Tibial artery (tissue), 4 donors: ENCODE results near the gene MORN2.

Source experiments
- DNase-seq, 2 donors: peaks; one replicate each; pipeline ENCODE4 v3.0.0-alpha.2; 2019
- H3K27ac ChIP-seq, 2 donors: fragments of 200-600 bp; sonication (generic) in 1 of 2; 1 replicate in 1 of 2; 2 replicates in 1 of 2; pipeline ENCODE4 v1.5.1; 2018 to 2019; ENCODE audit warnings: mild to moderate bottlenecking in 1 of 2
- H3K27me3 ChIP-seq, 2 donors: fragments of 200-600 bp; sonication (generic) in 1 of 2; one replicate each; pipeline versions ENCODE4 v1.5.1 to v1.6.0; 2016 to 2019
- H3K36me3 ChIP-seq, 3 donors: fragments of 200-600 bp; sonication (generic) in 2 of 3; one replicate each; pipeline ENCODE4 v1.5.1; 2016 to 2019; ENCODE audit warnings: mild to moderate bottlenecking in 2 of 3
- H3K4me1 ChIP-seq, 4 donors: fragments of 200-600 bp; sonication (generic) in 2 of 4; 1 replicate in 3 of 4; 2 replicates in 1 of 4; pipeline ENCODE4 v1.5.1; 2016 to 2019
- H3K4me3 ChIP-seq, 2 donors: fragments of 200-600 bp; sonication (generic) in 1 of 2; 1 replicate in 1 of 2; 2 replicates in 1 of 2; pipeline ENCODE4 v1.5.1; 2018 to 2019; ENCODE audit warnings: mild to moderate bottlenecking in 2 of 2
- H3K9me3 ChIP-seq, 3 donors: fragments of 200-600 bp; sonication (generic) in 1 of 3; one replicate each; pipeline ENCODE4 v1.5.1; 2016 to 2019
- CTCF ChIP-seq, 2 experiments: fragments of 200-600 bp in 1 of 2; fragments of 450-650 bp in 1 of 2; IDR thresholded peaks; one replicate each; pipeline ENCODE4 v1.5.1; 2017 to 2019; ENCODE audit warnings: antibody characterized with exemption in 2 of 2, mild to moderate bottlenecking in 1 of 2, moderate library complexity in 1 of 2
- intact Hi-C: fragments of 100-400 bp; cut with DNase I; formaldehyde crosslinking; loops from one replicate; pipeline ENCODE4 v1.15.0; 2023; ENCODE audit warnings: low total_unique reads

Gene MORN2

GRCh38 chr2:38889575-38889974 is 13.8 kb downstream of the MORN2 start, which contains the start of gene ARHGEF33:
Gene ARHGEF33, plus strand, starts transcription at chr2:38889875. Its CDS starts 29,573 bp downstream, at chr2:38919448.
- Histone ChIP-seq H3K4me1 (no peaks in the 10 kb centered on the region), H3K27me3 (no peaks in the 10 kb centered on the region), H3K27ac (no peak within 1 kb of the TSS), H3K9me3 (no peaks in the 10 kb centered on the region), H3K36me3 (no peaks in the 10 kb centered on the region), H3K4me3 (no peak within 1 kb of the TSS)
- no peak for DNase-seq
- no peak for TF ChIP-seq CTCF (IDR thresholded peaks at IDR 0.05)
- intact Hi-C loops: no loop called here

GRCh38 chr2:38892819-38893218 is 17.0 kb downstream of the MORN2 start:
- no peaks in the 10 kb centered on the region for H3K27me3 ChIP-seq
- intact Hi-C loops: no loop called here

GRCh38 chr2:38898256-38898655 is 22.5 kb downstream of the MORN2 start:
- Histone ChIP-seq H3K36me3 (no peaks in the 10 kb centered on the region), H3K27ac (no peak overlapping the region), H3K4me3 (no peak overlapping the region), H3K9me3 (no peaks in the 10 kb centered on the region), H3K27me3 (no peaks in the 10 kb centered on the region), H3K4me1 (no peaks in the 10 kb centered on the region)
- DNase-seq: no peak
- TF ChIP-seq CTCF (IDR thresholded peaks at IDR 0.05): no peak
- intact Hi-C loops: no loop called here

More at GRCh38 chr2:38892819-38893218, 17.0 kb downstream of the MORN2 start:
- TF ChIP-seq CTCF (IDR thresholded peaks at IDR 0.05): no peak
- H3K27ac ChIP-seq: no peak overlapping the region
- no peaks in the 10 kb centered on the region for H3K36me3 ChIP-seq
- H3K4me1 ChIP-seq: no peaks in the 10 kb centered on the region
- H3K9me3 ChIP-seq: no peaks in the 10 kb centered on the region
- H3K4me3 ChIP-seq: no peak overlapping the region
- DNase-seq: no peak

GRCh38 chr2:38900726-38901125 is 24.9 kb downstream of the MORN2 start:
- no peak for DNase-seq
- intact Hi-C loops: no loop called here
- Histone ChIP-seq H3K4me3 (no peak overlapping the region), H3K27ac (no peak overlapping the region), H3K4me1 (no peaks in the 10 kb centered on the region), H3K27me3 (no peaks in the 10 kb centered on the region), H3K9me3 (no peaks in the 10 kb centered on the region), H3K36me3 (no peaks in the 10 kb centered on the region)
- no peak for TF ChIP-seq CTCF (IDR thresholded peaks at IDR 0.05)

- Histone ChIP-seq H3K4me1 (no peaks in the 10 kb centered on the region), H3K36me3 (no peaks in the 10 kb centered on the region), H3K9me3 (no peaks in the 10 kb centered on the region), H3K4me3 (no peak overlapping the region), H3K27ac (no peak overlapping the region), H3K27me3 (no peaks in the 10 kb centered on the region)
- intact Hi-C loops: no loop called here
- TF ChIP-seq CTCF (IDR thresholded peaks at IDR 0.05): no peak
- DNase-seq: no peak
These were observed 29.5 kb downstream of the MORN2 start for GRCh38 chr2:38905251-38905650.

GRCh38 chr2:38907242-38907641 is 31.5 kb downstream of the MORN2 start:
- H3K4me3 ChIP-seq: no peak overlapping the region
- H3K9me3 ChIP-seq: no peaks in the 10 kb centered on the region
- H3K36me3 ChIP-seq: no peaks in the 10 kb centered on the region
- H3K4me1 ChIP-seq: no peaks in the 10 kb centered on the region
- DNase-seq: no peak
- intact Hi-C loops: no loop called here
- H3K27ac ChIP-seq: no peak overlapping the region
- no peaks in the 10 kb centered on the region for H3K27me3 ChIP-seq
- TF ChIP-seq CTCF (IDR thresholded peaks at IDR 0.05): no peak
